GM21390 (cell line): Measurements from ENCODE around the gene MAST4.

Source experiments
- ATAC-seq: cut with Tn5 transposase; IDR thresholded peaks from one replicate; pipeline ENCODE4 v1.9.1; 2021; ENCODE audit not compliant: unreplicated experiment

Gene MAST4

DNA sequence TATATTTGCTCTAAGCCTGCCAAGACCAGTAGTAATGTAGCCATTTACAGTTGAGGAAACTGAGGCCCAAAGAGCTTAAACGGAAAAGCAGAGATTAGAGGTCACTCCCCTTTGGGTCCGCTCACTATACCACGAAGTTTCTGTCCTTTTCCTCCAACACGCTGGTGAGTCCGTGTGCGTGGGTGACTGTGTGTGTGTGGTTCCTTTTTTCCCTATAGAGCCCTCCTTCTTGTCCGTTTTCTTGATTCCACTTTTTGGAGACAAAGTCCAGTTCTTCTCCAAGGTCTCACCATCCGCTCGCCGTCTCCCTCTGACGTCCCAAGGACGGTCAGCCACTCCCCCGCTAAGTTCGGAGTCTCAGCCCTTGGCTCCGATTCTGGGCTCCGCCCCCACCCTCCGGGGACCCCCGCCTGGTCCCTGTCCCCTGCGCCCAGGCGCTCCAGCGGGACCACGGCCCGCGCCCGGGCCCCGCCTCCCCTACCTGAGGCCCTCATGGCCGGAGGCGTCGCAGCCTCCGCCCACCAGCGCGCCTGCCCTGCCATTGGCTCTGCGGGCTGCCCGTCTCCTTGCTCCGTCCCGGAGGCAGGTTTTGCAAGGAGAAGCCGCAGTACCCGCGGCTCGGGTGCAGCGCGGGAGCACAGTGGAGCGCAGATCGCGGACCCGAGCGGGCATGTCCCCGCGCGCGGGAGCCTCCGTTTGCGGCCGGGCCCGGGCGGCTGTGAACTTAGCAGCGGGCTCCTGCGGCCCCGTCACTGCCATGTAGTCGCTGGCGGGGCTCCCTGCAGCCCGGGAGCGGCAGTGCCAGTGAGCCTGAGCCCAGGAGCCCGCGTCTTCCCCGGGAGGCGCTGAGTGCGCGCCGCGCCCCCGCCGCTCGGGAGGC, at the start of gene MAST4:
MAST4 (plus strand) TSS at position 638 of the 880 bp plus-strand sequence. CDS start 263 bp downstream, outside the sequence.
- ATAC-seq, result peak; percentile 98

DNA sequence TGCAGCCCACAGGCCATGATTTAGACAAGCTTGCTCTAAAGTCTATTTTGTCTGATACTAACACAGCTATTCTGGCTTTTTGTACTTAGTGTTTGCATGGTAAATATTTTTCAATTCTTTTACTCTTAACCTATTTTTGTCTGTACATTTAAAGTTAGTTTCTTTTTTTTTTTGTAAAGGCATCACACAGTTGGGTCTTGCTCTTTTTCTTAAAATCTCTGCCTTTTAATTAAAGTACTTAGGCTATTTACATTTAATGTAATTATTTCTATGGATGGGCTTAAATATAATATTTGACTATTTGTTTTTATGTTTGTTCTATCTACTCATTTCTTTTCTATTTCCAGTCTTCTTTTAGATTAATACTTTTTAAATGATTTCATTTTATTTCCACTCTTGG, 49.7 kb upstream of the MAST4 start:
- ATAC-seq, result no peak

DNA sequence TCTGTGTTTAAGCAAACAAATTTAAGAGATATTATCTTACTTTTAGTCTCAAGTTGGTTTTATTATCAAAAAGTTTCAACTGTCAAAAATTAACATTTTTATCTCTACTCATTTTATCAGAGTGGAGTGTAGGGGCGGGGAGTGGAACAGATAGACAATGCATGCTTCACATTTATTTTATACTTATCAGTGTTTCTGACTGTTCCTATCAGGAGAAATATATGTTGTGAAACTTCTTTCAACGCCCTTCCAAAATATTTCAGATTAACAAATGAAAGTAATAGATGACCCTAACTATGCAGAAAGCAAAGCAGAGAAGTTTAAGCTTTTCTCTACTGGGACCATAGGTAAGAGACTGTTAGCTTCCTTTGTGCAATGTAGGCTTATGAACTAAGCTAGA, 44.9 kb upstream of the MAST4 start:
- ATAC-seq, result no peak

DNA sequence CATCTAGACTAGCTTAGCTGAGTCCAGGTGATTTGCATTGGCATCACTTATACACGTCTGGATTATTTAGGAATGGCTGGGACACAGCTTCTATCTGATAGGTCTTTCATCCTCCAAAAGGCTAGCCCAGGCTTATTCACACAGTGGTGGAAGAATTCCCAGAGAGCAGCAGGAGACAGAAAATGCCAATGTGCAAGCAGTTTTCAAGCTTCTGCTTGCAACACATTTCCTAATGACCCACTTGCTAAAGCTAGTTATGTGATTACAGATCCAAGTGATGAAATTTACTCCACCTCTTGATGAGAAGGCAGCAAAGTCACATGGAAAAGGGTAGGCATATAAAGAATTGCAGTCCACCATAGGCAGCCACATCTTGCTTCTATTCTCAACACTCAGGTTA, 44.2 kb upstream of the MAST4 start:
- no peak for ATAC-seq

DNA sequence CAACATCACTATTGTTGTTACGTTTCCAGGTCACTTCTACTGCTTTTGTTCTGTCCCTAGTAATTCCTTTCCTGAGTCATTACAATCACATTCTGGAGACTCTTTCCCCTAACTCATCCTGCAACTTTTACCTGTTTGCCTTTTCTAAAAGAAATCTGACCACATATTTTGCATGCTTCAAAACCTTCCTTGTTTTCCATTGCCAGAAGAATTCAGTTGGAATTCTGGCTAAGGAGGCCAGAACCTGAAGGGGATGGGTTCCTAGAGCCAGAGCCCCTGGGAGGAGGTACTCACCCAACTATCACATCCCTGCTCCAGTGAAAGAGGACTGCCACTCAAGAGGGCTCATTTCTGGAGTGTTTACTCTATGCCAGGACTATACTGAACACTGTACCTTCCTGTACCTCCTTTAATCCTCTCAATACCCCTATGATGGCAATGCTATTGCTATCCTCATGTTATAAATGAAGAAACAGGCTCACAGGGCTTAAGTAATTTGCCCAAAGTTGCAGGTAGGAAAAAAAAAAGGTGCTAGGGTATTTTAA, 42.8 kb upstream of the MAST4 start:
- ATAC-seq, result no peak

DNA sequence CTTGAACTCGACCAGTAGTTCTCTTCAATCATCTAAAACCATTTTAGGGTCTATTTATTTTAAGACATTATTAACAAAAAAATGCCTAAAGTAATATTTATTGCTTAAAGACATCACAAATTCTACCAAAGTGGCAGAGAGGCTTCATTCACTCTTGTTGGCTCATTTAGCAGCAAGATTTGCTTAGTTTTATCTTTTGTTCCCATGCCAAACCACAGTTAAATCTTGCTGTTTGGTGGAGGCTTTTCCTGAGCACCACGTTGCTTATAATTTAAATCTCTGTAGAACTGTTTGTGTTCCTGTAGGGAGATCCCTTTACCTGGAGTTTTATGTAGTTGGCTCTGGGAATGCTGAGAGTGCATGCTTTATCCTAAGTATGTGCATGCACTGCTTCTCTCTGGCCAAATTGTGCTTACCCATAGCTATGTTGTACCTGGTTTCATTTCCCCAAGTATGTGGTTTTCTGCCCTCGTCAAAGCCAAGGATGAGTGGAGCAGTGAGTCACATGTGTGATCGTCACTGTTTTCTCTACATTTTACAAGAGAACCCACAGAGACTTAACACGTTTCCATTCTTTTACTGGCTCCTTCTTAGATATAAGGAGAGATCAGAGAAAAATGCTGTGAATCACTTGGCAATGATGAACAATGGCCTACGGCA, 42.1 kb upstream of the MAST4 start:
- ATAC-seq, result peak; percentile 96

DNA sequence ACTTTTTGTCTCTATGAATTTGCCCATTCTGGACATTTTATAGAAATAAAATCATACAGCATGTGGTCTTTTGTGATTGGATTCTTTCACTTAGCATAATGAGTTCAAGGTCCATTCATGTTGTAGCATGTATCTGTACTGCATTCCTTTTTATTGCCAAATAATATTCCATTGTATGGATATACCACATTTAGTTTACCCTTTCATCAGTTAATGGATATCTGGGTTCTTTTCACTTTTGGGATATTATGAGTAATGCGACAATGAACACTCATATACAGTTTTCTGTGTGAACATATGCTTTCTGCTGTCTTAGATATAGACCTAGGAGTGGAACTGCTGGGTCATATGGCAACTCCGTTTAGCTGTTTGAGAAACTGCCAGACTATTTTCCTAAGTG, 41.3 kb upstream of the MAST4 start:
- no peak for ATAC-seq

DNA sequence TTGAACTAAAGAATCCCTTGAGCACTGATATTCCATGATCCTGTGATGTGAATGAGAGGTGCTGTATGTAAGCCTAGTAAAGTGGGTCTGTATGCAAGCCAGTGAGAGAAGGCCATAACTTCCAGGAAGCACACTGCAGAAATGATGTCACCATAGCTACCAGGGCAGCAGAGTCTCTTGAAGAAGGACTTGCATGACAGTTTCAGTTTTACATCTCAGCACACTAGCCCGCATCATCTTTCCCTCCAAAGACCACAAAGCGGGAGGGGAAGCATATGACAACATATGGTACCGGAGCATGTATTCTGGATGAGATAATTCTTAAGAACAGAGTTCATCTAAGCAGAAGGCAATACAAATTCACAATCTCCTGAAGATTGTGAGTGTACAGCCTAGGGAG, 37.6 kb upstream of the MAST4 start:
- peak; percentile 59 for ATAC-seq

DNA sequence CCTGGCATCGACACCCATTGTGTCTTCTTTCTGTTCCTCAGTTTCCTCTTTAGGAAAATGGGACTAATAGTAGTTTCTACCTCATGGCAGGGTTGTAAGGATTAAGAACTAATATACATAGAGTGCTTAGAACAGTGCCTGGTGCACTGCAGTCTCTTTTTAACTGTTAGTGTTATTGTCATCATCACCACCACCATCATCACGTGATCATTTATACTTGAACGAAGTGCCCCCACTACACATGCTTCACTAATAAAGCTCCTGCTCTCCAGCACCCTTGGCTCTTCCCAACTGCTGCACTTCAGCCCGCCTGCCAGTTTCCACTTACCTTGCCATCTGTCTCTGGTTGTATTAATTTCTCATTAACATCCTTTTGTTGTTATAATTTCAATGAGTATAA, 35.8 kb upstream of the MAST4 start:
- no peak for ATAC-seq

DNA sequence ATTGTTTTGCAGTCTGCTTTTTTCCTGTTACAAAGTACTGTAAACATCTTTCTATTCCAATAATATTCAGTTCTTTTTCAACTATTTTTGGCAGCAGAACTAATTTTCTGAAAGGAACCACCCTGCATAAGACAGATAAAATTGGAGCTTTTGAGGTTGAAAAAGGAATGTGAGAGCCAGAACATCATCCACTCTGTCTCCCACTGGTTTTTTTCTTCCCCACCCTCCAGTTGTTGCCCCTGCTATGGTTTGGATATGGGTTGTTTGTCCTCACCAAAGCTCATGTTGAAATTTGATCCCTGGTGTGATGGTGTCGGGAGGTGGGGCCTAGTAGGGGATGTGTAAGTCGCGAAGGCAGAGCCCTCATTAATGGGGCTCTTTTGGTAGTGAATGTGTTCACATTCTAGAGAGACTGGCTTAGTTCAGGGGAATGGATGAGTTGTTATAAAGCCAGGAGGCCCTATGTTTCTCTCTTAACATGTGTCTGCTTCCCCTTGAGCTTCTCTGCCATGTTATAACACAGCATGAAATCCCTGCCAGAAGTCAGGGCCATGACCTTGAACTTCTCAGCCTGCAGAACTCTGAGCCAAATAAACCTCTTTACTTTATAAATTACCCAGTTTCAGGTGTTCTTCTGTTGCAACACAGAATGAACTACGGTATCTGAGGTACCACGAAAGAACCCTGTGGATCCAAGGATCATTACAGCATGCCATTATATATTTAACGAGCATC, 34.8 kb upstream of the MAST4 start:
- ATAC-seq, result no peak

DNA sequence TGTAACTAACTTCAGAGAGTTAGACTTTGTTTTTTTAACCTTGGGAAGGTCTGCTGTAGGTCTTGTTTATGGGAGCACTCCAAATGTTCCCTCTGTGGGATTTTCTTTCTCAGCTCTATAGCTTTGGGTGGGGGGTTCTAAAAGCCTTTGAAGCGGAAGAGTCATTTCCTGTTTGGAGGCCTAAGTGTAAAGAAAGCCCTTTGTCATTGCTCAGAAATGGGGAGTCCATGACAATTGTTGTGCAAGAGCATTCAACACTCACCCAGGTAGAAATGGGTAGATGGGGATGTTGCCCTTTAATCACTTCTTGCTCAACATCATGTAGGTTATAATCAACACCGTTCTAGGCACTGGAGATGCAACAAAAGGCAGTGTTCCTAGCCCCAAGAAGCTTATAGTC, 30.3 kb upstream of the MAST4 start:
- no peak for ATAC-seq

DNA sequence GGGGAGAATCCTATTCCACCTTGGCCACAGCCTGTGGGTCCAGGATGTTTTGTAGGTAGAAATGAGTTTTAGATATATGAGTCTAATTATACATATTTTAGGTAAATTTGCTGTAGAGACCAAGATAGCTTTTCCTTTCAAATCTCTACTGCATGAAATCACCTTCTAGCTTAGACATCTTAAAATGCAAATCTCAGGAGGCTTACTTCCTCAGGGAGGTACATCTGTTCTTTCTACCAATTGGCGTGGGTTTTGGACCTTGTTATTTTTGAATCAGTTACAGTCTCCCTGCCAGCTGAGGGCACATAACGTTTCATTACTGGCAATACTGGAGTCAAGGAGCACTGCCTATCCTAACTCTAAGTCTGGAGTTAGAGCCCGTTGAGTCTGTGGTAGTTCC, 28.7 kb upstream of the MAST4 start:
- ATAC-seq, result no peak

DNA sequence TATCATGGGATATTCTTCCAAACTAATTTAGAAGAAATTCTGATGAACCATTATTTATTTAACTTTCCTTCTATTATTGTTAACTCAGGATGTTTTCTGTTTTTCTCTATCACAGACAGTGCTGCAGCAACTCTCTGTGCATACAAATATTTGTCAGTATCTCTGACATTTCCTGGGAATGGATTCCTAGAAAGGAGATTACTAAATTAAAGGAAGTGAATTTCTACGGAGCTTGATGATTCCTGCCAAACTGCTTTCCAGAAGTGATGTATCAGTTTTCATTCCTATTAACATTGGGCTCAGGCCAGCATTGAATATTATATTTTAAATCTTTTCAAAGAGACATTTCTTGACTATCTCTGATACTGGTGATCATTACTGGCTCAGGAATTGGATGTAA, 26.0 kb upstream of the MAST4 start:
- no peak for ATAC-seq

DNA sequence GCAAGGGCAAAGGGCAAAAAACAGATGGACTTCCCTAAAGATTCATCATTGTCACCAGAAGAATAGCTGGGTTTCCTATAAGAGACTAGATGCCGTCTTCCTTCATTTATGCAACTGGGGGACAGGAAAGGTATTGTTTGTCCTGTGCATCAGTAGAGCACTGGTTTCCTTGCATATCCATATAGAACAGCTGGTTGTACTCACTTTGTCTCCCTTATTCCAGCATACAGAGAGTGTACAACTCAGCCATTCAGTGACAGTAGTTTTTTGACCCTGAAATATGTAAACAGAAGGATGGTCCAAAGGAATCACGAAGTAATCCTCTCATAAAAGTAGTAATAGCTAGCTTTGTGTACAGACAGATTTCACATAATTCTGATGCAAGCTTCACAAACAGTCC, 22.5 kb upstream of the MAST4 start:
- no peak for ATAC-seq

DNA sequence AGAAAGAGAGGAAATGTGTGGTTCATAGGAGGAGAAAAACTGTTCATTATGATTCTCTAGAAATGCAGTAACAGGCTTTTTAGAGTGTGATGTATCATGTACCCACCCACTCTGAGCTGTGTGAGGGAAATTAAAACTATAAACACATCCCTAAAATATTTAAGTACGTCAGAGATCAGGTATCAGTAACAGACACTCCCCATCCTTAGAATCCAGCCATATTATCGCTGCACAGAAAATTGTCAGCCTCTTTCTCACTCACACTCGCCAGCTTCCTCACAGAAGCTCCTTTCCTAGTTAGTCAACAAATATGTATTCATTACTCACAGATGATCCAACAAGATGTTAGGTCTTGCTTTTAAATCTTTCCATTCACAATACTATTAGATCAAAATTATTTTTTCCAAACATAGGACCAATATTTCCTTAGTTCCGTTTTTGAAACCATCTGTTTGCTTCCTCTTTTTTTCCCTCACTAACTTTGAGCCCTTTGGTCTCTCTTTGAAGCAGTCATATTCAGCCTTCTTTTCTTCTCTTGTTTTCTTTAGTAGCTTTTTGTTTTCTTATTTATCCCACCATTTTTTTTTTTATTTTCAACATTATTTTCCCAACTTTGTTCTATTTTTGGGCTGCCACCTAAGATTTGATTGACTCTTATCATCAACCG, 13.6 kb upstream of the MAST4 start:
- ATAC-seq, result no peak

DNA sequence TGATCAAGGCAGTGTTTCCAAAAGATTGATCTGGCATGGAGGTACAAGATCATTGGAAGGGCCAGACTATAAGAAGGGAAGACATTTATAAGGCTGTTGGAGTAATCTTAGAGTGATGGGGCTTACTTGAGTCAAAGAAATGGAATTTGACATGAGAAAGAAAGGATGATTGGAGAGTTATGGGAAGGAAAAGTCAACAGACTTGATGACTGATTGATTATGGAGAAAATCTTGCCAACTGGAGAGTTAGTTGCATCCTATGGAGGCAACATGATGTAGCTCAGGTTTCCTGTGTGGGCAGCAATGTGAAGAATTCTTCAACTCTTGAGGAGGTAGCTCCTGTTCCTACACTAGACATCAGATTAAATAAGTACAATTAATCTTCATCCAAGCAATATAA, 10.9 kb upstream of the MAST4 start:
- no peak for ATAC-seq

DNA sequence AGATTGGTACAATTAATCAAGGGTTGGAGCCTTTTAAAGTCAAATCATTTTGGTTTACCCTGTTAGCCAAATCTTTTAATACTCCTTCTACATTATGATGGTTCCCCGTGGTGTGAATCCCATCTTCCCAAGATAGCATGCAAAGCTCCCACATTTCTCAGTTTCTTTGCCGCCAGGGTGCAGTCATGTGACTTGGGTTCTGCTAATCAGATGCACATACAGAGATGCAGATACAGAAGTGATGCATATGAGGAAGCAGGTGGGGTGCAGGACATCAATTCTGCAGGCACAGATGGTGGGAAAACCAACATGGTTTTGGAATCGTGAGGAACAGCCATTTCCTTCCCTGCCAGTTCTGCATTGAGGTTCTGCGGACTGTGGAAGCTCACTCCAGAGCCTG, 8.4 kb upstream of the MAST4 start:
- no peak for ATAC-seq

DNA sequence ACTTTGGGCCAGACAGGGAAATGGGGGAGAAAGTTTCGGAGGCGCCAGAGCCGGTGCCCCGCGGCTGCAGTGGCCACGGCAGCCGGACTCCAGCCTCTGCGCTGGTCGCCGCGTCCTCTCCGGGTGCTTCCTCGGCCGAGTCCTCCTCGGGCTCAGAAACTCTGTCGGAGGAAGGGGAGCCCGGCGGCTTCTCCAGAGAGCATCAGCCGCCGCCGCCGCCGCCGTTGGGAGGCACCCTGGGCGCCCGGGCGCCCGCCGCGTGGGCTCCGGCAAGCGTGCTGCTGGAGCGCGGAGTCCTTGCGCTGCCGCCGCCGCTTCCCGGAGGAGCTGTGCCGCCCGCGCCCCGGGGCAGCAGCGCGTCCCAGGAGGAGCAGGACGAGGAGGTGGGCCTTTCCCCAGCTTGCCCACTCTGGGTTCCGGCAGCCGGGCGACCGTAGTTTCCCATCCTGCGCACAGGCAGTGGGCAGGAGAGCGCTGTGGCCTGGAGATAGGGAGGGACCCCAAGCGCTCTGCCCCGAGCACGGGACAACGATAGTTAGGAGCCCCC, 516 bp downstream of the MAST4 start:
- ATAC-seq, result peak; percentile 22

DNA sequence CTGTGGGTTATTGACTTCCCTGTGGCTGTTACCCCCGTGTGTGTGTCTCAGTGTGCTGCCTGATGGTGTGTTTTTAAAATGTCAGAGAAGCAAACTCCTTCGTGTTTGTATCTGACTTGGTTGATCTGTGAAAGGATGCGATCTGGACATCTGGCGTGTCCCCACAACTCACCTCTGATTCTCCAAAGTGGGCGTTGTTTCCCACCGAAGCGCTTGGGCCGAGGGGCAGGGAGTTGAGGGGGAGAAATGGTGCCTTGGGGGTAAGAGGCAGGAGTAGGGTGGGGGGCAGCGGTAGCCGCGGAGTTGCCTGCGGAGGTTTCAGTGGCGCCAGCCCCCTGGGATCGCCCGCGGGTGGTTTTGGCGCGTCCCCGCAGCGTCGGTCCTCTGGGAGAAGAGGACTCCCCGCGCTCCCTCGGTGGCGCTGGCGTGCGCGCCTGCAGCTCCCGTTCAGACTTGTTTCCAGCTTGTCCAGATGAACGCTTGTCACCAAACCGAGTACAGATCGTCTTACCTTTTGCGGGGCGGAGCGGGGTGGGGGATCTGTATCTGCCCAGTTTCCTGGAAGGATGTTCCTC, 1.1 kb downstream of the MAST4 start:
- ATAC-seq, result no peak

DNA sequence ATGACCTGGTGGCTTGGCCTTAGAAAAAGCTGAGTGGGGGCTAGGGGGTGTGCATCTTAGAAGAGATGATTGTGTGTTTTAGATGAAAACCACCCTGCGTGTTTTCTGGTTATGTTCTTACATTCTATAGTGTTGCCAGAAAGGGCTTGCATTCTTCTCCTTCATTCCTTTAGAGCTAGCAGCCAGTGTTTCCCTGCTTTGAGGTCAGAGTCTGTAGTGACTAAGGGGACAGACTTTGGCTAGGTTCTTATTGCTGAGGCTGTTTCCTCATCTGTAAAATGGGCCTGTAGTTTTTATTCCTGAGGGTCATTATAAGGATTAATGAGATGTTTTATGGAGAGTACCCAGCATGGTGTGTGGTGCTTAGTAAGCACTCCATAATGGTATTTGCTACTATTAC, 6.4 kb downstream of the MAST4 start:
- ATAC-seq, result no peak
